Measurements from ENCODE around the gene SCIN. TPM values are rescaled to one million over a fixed set of nuclear protein-coding genes. Genes with fewer than 3 reads are reported as not detected.

Gene SCIN
- total and polyA plus RNA-seq, 2 of the 8 experiments (the other 6 are each of a cell fraction or from before 2014, with no cell fraction given) = 0.47 to 1.9 TPM

DNA sequence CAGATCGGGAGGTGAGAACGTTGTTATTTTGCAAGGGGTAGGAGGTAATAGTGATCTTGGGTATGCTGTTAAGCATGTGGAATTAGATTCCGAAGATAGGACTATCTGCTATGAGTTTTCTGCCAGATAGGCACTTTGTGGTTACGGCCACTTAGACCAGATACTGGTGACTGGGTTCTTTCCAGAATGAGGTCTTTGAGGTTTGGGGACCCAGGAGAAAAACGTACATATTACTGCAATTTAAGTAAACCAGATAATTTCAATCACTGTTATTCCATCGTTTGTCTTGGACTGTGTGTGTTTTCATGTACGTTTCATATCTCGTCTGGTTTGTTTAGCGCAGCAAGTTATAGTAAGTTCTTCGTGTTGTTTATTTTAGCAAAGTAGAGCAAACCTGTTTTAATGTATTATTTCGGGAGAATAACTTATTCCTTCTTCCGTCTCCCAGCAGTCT is 117.2 kb downstream of the SCIN start:
- DNase-seq (ENCODE audit: low read depth in 1 of 2, low spot score in 2 of 2) = no peak
- Histone ChIP-seq H3K9me3 (ENCODE audit: insufficient read depth in 2 of 2, low read depth in 1 of 2, low read length in 1 of 2) (no peaks in the 10 kb centered on the region), H4K5ac (ENCODE audit: insufficient read length, low read depth, low read length) (no peak overlapping the region), H3K79me1 (ENCODE audit: low read depth, low read length) (no peaks in the 10 kb centered on the region), H2BK120ac (replicated peaks; ENCODE audit: low read depth, low read length) (no peak overlapping the region), H3K23ac (ENCODE audit: insufficient read length) (no peak overlapping the region), H3K36me3 (ENCODE audit: control insufficient read depth in 2 of 4, insufficient read depth in 4 of 4, low read length in 3 of 4) (no peaks in the 10 kb centered on the region; a peak in 1 of 8 replicates), H2BK20ac (ENCODE audit: low read length) (no peak overlapping the region), H2AK5ac (ENCODE audit: low read depth, low read length) (no peak overlapping the region), H4K20me1 (replicated peaks in 1 of 2; ENCODE audit: control insufficient read depth in 1 of 2, insufficient read depth in 2 of 2, low read length in 2 of 2) (no peaks in the 10 kb centered on the region), H3K56ac (replicated peaks; ENCODE audit: insufficient read length, low read depth, low read length) (peak overlapping the region; percentile 6), H2AFZ (ENCODE audit: low read length) (no peak overlapping the region), H3K4me3 (ENCODE audit: extremely low read depth in 1 of 4, insufficient read depth in 2 of 4, low read depth in 3 of 4, low read length in 4 of 4) (peak overlapping the region; percentile 47 to 95 (median 88)), H3K27me3 (replicated peaks in 1 of 4; ENCODE audit: control insufficient read depth in 3 of 4, extremely low read depth in 1 of 4, insufficient read depth in 3 of 4, low read length in 3 of 4) (no peaks in the 10 kb centered on the region; a peak in 1 of 7 replicates), H4K8ac (ENCODE audit: extremely low read depth, insufficient read depth, low read length) (no peak overlapping the region), H3K23me2 (ENCODE audit: low read depth, low read length) (no peaks in the 10 kb centered on the region; the same call in 1 of the 2 replicates), H3K79me2 (ENCODE audit: control insufficient read depth in 1 of 2, insufficient read depth in 2 of 2, low read length in 2 of 2) (peaks cover 0 to 50% of the 10 kb centered on the region in 2 experiments; a peak in 3 of 4 replicates), H2BK15ac (ENCODE audit: low read length) (no peak overlapping the region), H3K4me2 (ENCODE audit: insufficient read depth in 1 of 2, low read depth in 2 of 2, low read length in 2 of 2) (peak overlapping the region; percentile 49 to 92), H2BK5ac (ENCODE audit: low read depth, low read length) (no peak overlapping the region), H3K27ac (ENCODE audit: low read depth, low read length) (no peak overlapping the region), H3K4ac (replicated peaks; ENCODE audit: insufficient read length, low read depth, low read length) (no peak overlapping the region), H3K9ac (replicated peaks in 1 of 4; ENCODE audit: extremely low read depth in 1 of 4, low read depth in 3 of 4, low read length in 3 of 4) (peak overlapping the region; percentile 38 to 60 (median 50); a peak in 6 of 7 replicates), H3K4me1 (replicated peaks in 1 of 4; ENCODE audit: control insufficient read depth in 3 of 4, insufficient read depth in 4 of 4, low read length in 3 of 4) (peaks cover 0 to 7% (median 3%) of the 10 kb centered on the region in 4 experiments; a peak in 4 of 7 replicates), H3K14ac (ENCODE audit: insufficient read length) (no peak overlapping the region), H3K18ac (ENCODE audit: extremely low read depth, low read length) (no peak overlapping the region), H4K91ac (replicated peaks; ENCODE audit: insufficient read length, low read length) (no peak overlapping the region), H2BK12ac (ENCODE audit: low read depth, low read length) (no peak overlapping the region)
- TF ChIP-seq PHF8 (conservative IDR thresholded peaks at IDR 0.05; ENCODE audit: low read depth, low read length) (peak; percentile 47; the same call in 1 of the 2 replicates), RXRA (IDR thresholded peaks at IDR 0.05; ENCODE audit: insufficient read depth, low read depth, low read length) (no peak), BCL11A (IDR thresholded peaks at IDR 0.05; ENCODE audit: low read depth in 2 of 2, low read length in 2 of 2) (no peak), MAFK (IDR thresholded peaks at IDR 0.05; ENCODE audit: low read depth, low read length) (peak; percentile 27; the same call in 1 of the 2 replicates)
- WGBS, 2 experiments (ENCODE audit: extremely low coverage in 1 of 2, insufficient coverage in 1 of 2, insufficient read length in 1 of 2, insufficient replicate concordance in 2 of 2, low coverage in 1 of 2, low lambda C conversion rate in 2 of 2, missing lambda C conversion rate in 1 of 2) = 12% methylated on average over 12 of the region's 12 CpGs; no CpG with 5 or more reads in 1 of the 2 experiments
- no peak for FAIRE-seq
- ChIA-PET CTCF (ENCODE audit: partially characterized antibody) (interaction anchor here (0.7 to 10.0 kb wide), 36 partner anchors 8 to 593 kb away, joined by 3 to 82 read pairs (median 5); no protein-coding TSS in a partner anchor), POLR2A (ENCODE audit: partially characterized antibody) (interaction anchor here (0.8 to 2.7 kb wide), 8 partner anchors 8 to 428 kb away, joined by 3 to 10 read pairs (median 4); no protein-coding TSS in a partner anchor)
